ENCODE results near the gene GATA3.

GRCh38 chr10:8047452-8048280 lies 6.8 kb upstream of the GATA3 start:
- no peak for TF ChIP-seq EZH2 (IDR thresholded peaks at IDR 0.05; ENCODE audit: insufficient read depth, poor library complexity, severe bottlenecking)
- TF ChIP-seq EZH2phosphoT487 (IDR thresholded peaks at IDR 0.05; ENCODE audit: insufficient read depth, low read depth) = no peak

All from GM23248 (cell line).